KMS-11 (cell line): Measurements from ENCODE around the gene LENG8.
"Not testable (repeated sequence)": the region's sequence is repeated elsewhere in the genome, so short reads cannot be mapped to it uniquely, and the experiment has no call there.

ENCODE experiments used
- H2AFZ ChIP-seq: fragments of 200-600 bp; sonication (generic); 2 replicates; pipeline ENCODE4 v1.6.1; 2016; ENCODE audit warnings: antibody characterized with exemption, mixed run types, low read depth
- H3K27ac ChIP-seq: fragments of 200-600 bp; sonication (generic); 2 replicates; pipeline ENCODE4 v1.6.1; 2016; ENCODE audit warnings: mild to moderate bottlenecking, mixed run types
- H3K27me3 ChIP-seq: fragments of 200-600 bp; sonication (generic); 2 replicates; pipeline ENCODE4 v1.6.1; 2017; ENCODE audit warnings: mild to moderate bottlenecking, low read depth, mixed run types, moderate library complexity; ENCODE audit not compliant: insufficient read depth
- H3K36me3 ChIP-seq: fragments of 200-600 bp; sonication (generic); 2 replicates; pipeline ENCODE4 v1.6.1; 2017; ENCODE audit warnings: mild to moderate bottlenecking, mixed run types; ENCODE audit not compliant: insufficient read depth
- H3K4me1 ChIP-seq: fragments of 200-600 bp; sonication (generic); 2 replicates; pipeline ENCODE4 v1.6.1; 2016; ENCODE audit warnings: mild to moderate bottlenecking, low read depth, mixed run types; ENCODE audit not compliant: poor library complexity, severe bottlenecking
- H3K4me2 ChIP-seq: fragments of 200-600 bp; sonication (generic); 2 replicates; pipeline ENCODE4 v1.7.0; 2016; ENCODE audit warnings: mild to moderate bottlenecking, mixed run types
- H3K4me3 ChIP-seq: fragments of 200-600 bp; sonication (generic); IDR thresholded peaks from 2 replicates; pipeline ENCODE4 v1.6.1; 2017; ENCODE audit warnings: low read depth, low read length, mixed read lengths; ENCODE audit not compliant: insufficient read depth
- H3K79me2 ChIP-seq: fragments of 200-600 bp; sonication (generic); 2 replicates; pipeline ENCODE4 v1.6.1; 2016; ENCODE audit warnings: low read depth, mixed run types; ENCODE audit not compliant: insufficient read depth
- H3K9ac ChIP-seq: fragments of 200-600 bp; sonication (generic); 2 replicates; pipeline ENCODE4 v1.6.1; 2016; ENCODE audit warnings: mild to moderate bottlenecking, mixed run types
- H4K20me1 ChIP-seq: fragments of 200-600 bp; sonication (generic); 2 replicates; pipeline ENCODE4 v1.6.1; 2016; ENCODE audit warnings: mild to moderate bottlenecking, mixed run types; ENCODE audit not compliant: insufficient read depth
- CTCF ChIP-seq: fragments of 200-600 bp; sonication (generic); conservative IDR thresholded peaks from 2 replicates; pipeline ENCODE4 v1.6.1; 2017; ENCODE audit warnings: low read depth, mild to moderate bottlenecking, antibody characterized with exemption, low read length, moderate library complexity, mixed read lengths

Gene LENG8

GRCh38 chr19:54506079-54506478 lies 57.1 kb downstream of the LENG8 start:
- Histone ChIP-seq H3K79me2 (no peaks in the 10 kb centered on the region), H4K20me1 (no peaks in the 10 kb centered on the region), H3K4me1 (no peaks in the 10 kb centered on the region), H2AFZ (no peak overlapping the region), H3K9ac (no peak overlapping the region), H3K36me3 (no peaks in the 10 kb centered on the region), H3K4me3 (no peak overlapping the region), H3K27ac (no peak overlapping the region), H3K27me3 (peaks cover 22% of the 10 kb centered on the region; the same call in 1 of the 2 replicates), H3K4me2 (no peak overlapping the region)
- TF ChIP-seq CTCF, result no peak

GRCh38 chr19:54507038-54507717 lies 58.2 kb downstream of the LENG8 start:
- H3K4me3 ChIP-seq, H3K36me3 ChIP-seq, H4K20me1 ChIP-seq, H3K4me2 ChIP-seq, H3K9ac ChIP-seq, H3K79me2 ChIP-seq, H2AFZ ChIP-seq, H3K27ac ChIP-seq, H3K4me1 ChIP-seq: not testable (repeated sequence)
- H3K27me3 ChIP-seq, result peaks cover 20% of the 10 kb centered on the region; the same call in 1 of the 2 replicates

GRCh38 chr19:54507824-54508223 lies 58.8 kb downstream of the LENG8 start:
- Histone ChIP-seq H3K27ac (no peak overlapping the region), H2AFZ (no peak overlapping the region), H3K4me1 (no peaks in the 10 kb centered on the region), H3K4me2 (no peak overlapping the region), H3K79me2 (no peaks in the 10 kb centered on the region), H3K9ac (no peak overlapping the region), H3K27me3 (peaks cover 16% of the 10 kb centered on the region; the same call in 1 of the 2 replicates), H3K36me3 (no peaks in the 10 kb centered on the region), H3K4me3 (no peak overlapping the region), H4K20me1 (no peaks in the 10 kb centered on the region)
- no peak for TF ChIP-seq CTCF

GRCh38 chr19:54508487-54508886 lies 59.5 kb downstream of the LENG8 start:
- peaks cover 21% of the 10 kb centered on the region; the same call in 1 of the 2 replicates for H3K27me3 ChIP-seq
- not testable (repeated sequence) for H4K20me1 ChIP-seq, H2AFZ ChIP-seq, H3K4me3 ChIP-seq, H3K4me2 ChIP-seq, H3K4me1 ChIP-seq, H3K36me3 ChIP-seq, H3K27ac ChIP-seq, H3K9ac ChIP-seq, H3K79me2 ChIP-seq

- not testable (repeated sequence) for H2AFZ ChIP-seq, H4K20me1 ChIP-seq, H3K4me3 ChIP-seq, H3K4me1 ChIP-seq, H3K27ac ChIP-seq, H3K79me2 ChIP-seq, H3K9ac ChIP-seq, H3K4me2 ChIP-seq, H3K36me3 ChIP-seq
- H3K27me3 ChIP-seq, result peaks cover 13% of the 10 kb centered on the region; the same call in 1 of the 2 replicates
Observed at GRCh38 chr19:54509200-54509940, 60.4 kb downstream of the LENG8 start.
